Eye (tissue), 1 donor: Measurements from ENCODE around the gene ALDH9A1.
"Not testable (repeated sequence)": the region's sequence is repeated elsewhere in the genome, so short reads cannot be mapped to it uniquely, and the experiment has no call there.

Experiments
- DNase-seq: peaks from one replicate; pipeline ENCODE4 v3.0.0-alpha.2; 2015

Gene ALDH9A1

GRCh38 chr1:165644064-165644735 lies 54.2 kb downstream of the ALDH9A1 start:
- DNase-seq, result no peak

GRCh38 chr1:165641231-165641987 lies 57.0 kb downstream of the ALDH9A1 start:
- no peak for DNase-seq

- no peak for DNase-seq
Measured at GRCh38 chr1:165639821-165640623, 58.3 kb downstream of the ALDH9A1 start.

- not testable (repeated sequence) for DNase-seq
Measured at GRCh38 chr1:165638211-165638610, 60.2 kb downstream of the ALDH9A1 start.

GRCh38 chr1:165637427-165637826 lies 60.9 kb downstream of the ALDH9A1 start:
- no peak for DNase-seq

- no peak for DNase-seq
Measured at GRCh38 chr1:165635823-165636222, 62.5 kb downstream of the ALDH9A1 start.

- no peak for DNase-seq
Measured at GRCh38 chr1:165635329-165635728, 63.0 kb downstream of the ALDH9A1 start.

- no peak for DNase-seq
Measured at GRCh38 chr1:165634154-165634921, 64.0 kb downstream of the ALDH9A1 start.

GRCh38 chr1:165633614-165634013 lies 64.7 kb downstream of the ALDH9A1 start:
- no peak for DNase-seq

- DNase-seq, result peak; percentile 8
Measured at GRCh38 chr1:165632491-165632890, 65.9 kb downstream of the ALDH9A1 start.

GRCh38 chr1:165632152-165632469 lies 66.3 kb downstream of the ALDH9A1 start:
- no peak for DNase-seq

- DNase-seq, result peak; percentile 76
Measured at GRCh38 chr1:165631342-165632151, 66.8 kb downstream of the ALDH9A1 start.

- peak; percentile 98 for DNase-seq
Measured at GRCh38 chr1:165630629-165631341, 67.6 kb downstream of the ALDH9A1 start, which contains the start of gene MGST3. Gene MGST3 (plus strand): TSS chr1:165631234. CDS start chr1:165649848, 18,614 bp downstream.

- DNase-seq, result no peak
Measured at GRCh38 chr1:165629848-165630628, 68.3 kb downstream of the ALDH9A1 start.

- no peak for DNase-seq
Measured at GRCh38 chr1:165629151-165629550, 69.2 kb downstream of the ALDH9A1 start.

- no peak for DNase-seq
Measured at GRCh38 chr1:165628147-165628822, 70.1 kb downstream of the ALDH9A1 start.

- DNase-seq, result no peak
Measured at GRCh38 chr1:165624441-165624840, 73.9 kb downstream of the ALDH9A1 start.

GRCh38 chr1:165623624-165624023 lies 74.7 kb downstream of the ALDH9A1 start:
- DNase-seq, result no peak

- DNase-seq, result no peak
Measured at GRCh38 chr1:165619647-165620151, 78.7 kb downstream of the ALDH9A1 start.
